Measurements from ENCODE around the gene HELB.
"Not testable (repeated sequence)": the region's sequence is repeated elsewhere in the genome, so short reads cannot be mapped to it uniquely, and the experiment has no call there.

The HELB gene

DNA sequence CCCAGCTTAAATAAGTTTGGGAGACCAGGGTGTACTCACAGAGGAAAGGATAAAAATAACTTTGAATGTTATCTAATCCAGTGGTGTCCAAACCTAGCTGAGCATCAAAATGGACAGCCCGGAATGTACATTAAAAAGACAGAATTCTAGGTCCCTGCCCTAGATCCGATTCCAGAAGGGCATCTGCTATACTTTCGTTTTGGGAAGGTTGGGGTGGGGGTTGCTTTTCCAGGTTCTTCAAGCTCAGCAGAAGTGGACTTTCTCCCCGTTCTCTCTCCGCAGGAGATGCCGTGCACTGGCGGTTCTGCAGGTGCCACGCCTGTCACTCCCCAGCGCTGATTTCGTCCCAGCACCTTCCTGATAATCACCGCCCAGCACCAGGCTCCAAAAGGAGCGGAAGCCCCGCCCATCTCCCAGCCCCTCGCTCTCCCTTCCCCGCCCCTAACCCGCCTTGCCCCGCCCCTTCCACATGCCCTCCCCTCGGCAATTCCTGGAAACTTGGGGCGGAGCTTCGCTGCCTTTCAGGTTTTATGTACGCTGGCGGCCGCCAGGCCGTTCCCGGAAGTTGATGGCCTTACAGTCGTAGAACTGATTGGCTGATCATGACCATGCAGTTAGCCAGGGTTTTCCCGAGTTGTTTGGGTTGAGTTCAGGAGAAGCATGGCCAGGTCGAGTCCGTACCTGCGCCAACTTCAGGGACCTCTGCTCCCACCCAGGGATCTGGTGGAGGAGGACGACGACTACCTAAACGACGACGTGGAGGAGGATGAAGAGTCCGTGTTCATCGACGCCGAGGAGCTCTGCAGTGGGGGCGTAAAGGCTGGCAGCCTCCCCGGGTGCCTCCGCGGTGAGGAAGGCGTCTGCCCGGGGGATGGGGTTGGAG, at the start of gene HELB:
HELB (plus strand) TSS at position 550 of the 883 bp plus-strand sequence; CDS start at position 661, 111 bp downstream.
- peak; percentile 97 to 98 for DNase-seq

DNA sequence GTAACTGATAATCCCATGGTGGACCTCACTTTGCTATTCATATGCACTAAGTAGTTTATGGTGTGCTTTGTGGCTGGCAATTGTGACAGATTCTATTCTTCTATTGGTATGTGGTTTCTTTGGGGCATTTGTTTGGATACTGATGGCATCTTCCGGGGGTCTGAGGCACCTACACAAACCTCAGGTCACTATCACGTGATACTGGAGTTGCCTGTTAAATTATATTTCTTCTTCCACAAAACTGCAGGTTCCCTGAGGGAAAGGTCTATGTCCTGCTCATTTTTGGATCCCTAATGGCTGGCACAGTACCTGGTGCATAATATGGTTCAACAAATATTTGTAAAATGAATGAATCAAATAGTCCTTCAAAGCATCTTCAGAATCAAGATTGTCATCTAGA, 49.5 kb upstream of the HELB start:
- DNase-seq = no peak

DNA sequence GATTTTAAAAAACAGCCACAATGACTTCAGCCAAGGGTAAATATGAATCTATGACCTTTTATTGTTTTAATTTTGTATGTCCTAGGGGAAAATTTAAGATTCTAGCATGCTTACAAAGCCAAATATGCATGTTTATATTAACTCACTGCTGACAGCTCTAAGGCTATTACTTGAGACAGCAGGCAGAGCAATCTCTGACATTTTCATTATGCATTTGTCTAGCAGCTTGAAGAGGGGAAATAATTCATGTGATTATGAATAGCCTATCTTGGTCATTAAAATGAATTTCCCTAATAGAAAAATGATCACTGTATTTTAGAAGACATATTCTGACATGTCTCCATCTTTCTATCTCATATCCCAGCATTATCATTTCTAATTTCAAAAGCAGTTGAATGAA, 46.6 kb upstream of the HELB start:
- DNase-seq = no peak

DNA sequence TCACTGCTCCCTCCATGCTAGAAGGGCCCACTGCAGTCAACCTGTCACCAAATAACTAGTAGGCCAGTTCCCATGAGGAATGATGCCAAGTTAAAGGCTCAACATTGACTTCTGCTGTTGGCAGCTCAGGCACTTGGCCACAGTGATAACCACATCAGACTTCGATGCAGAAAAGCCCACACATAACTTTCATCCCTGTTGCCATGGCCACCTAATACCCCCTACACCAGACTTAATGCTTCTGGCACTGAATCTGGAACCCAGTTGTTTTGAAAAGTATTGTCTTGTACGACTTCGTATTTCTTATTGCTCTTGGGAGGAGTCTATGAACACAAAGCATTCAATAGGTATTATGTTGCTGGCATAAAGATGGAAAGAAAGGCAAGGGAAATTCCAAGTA, 44.3 kb upstream of the HELB start:
- no peak for DNase-seq

DNA sequence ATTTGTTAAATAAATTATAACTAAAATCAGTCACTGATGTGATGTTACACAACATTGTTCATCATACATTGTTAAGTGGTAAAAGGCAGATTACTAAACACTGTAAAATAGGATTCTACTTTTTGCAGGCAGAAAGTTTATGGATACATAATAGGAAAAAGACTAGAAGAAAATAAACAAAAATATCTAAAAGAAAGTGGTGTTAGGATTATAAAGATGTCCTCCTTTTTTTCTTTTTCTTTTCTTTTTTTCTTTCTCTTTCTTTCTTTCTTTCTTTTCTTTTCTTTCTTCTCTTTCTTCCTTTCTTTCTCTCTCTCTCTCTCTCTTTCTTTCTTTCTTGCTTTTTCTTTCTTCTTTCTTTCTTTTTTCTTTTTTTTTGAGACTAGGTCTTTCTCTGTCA, 39.6 kb upstream of the HELB start:
- no peak for DNase-seq

DNA sequence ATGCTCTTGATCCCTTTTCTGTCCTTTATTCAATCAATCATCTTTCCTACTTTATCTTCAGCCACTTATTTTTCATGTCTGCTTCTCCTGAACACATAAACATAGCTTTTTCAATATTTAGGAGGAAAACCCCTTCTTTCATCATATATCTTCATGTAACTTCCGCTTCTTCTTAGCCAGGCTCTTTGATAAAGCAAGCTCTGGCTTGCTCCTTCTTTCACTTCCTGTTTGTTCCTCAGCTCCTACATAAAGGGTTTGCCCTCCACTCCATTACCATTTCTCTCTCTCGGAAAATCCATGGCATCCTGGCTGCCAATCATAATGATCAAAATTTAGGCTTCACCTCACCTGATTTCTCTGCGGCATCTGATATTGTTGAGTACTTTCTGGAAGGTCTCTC, 33.7 kb upstream of the HELB start:
- peak; percentile 89 to 91 for DNase-seq

DNA sequence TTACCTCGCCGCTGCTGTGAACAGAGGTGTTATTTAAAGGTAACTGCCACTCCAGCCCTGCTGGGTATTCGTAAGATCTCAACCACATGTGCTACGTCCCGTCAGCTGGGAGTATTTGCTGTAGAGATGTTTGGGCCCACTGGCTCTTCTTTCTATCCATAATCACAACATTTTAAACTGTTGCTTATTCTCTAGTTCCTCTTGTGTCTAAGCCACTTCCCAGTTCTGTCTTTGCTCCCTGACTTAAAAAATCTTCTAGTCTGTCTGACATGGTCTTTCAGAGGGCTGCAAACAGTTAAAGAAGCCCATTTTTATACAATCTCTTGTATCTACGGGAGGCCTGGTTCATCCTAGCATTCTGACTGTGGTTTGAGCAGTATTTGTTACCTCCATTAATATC, 33.2 kb upstream of the HELB start:
- DNase-seq = peak; percentile 27 to 35

DNA sequence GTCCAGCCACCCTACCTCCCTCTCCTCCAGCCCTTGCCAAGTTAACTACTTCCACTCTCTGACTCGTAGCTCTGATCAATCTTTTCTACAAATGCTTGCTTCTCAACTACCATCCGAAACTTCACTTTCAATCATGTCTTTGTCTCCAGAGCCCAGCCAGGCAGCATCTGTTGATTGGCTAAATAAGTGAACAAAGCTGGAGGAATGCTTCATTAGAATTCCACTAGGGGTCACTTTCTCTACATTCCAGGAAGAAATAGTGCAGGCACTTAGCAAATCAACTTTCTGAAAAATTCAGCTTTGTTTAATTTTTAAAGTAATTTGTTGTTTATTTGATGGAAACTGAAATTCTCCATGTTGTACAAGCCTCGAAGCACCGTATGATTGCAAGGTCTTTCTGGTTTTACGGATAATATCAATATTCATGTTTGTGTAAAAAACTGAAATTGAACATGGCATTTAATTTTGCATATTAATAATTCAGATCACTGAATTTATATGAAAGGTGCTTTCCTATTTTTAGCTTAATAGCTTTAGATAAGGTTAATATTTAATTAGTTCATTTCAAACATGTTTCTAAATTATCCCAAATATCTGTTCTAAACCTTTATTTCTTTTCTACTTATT, 32.4 kb upstream of the HELB start:
- peak; percentile 57 to 69 for DNase-seq

DNA sequence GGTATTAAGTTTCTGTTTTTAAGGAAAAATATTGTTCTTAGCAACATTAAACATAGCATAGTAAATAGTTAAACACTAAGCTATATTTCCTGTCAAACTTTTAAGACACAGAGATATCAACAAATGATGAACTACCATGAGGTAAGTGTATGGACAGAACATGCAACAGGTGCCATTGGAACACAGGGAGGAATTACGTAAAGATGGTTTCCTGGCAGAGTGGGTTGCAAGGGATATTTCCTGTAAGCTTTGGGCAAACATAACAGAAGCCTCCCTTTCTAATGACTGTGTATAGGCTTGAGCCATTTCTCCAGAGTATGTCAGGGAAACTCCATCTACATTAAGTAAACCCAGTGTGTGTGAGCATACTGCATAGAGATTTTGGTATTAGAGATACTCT, 31.7 kb upstream of the HELB start:
- DNase-seq = peak in 1 of 2 donors; percentile 21

DNA sequence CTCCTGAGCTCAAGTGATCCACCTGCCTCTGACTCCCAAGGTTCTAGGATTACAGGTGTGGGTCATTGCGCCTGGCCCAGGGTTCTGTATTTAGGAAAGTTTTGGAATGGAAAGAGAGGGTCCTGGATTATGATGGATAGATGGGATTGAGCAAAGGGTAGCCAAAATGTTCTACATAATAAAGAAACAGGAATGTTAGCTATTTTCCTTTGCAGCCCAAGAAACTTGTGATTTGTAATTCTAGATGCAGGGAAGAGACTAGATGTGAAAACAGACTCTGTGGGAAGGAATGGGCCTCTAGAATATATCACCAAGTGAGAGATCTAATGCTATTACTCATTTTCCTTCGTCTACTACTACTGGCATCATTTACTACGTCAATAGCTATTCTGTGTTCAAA, 29.6 kb upstream of the HELB start:
- DNase-seq = no peak

DNA sequence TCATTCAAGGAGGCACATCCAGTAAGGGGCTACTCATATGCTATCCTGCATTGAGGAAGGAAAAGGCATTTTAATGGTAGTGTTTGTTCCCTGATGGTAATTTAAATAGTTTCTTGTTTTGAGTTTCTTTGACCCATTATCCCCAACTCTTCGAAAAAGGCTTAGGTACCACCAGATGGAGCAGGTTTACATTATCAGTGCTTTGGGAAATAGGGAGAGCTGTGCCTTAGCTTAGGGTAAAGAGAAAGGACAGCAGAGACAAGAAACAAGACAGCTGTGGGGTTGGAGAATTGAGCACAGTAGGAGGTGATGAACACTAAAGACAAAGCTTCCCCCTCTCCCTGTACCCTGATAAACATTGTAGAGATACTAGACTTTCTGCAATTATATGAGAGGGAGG, 29.1 kb upstream of the HELB start:
- DNase-seq = no peak

DNA sequence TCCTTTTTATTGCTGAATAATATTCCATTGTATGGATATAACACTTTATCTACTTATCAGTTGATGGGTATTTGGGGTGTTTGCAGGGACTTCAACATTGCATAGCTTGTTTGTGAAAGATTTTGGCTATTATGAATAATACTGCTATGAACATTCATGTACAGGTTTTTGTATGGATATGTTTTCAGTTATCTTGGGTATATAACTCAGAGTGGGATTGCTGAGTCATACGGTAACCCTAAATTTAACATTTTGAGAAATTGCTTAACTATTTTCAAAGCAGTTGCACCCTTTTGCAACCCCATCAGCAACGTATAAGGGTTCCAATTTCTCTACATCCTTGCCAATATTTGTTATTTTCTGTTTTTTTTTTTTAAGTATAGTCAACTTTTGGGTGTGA, 27.3 kb upstream of the HELB start:
- no peak for DNase-seq

DNA sequence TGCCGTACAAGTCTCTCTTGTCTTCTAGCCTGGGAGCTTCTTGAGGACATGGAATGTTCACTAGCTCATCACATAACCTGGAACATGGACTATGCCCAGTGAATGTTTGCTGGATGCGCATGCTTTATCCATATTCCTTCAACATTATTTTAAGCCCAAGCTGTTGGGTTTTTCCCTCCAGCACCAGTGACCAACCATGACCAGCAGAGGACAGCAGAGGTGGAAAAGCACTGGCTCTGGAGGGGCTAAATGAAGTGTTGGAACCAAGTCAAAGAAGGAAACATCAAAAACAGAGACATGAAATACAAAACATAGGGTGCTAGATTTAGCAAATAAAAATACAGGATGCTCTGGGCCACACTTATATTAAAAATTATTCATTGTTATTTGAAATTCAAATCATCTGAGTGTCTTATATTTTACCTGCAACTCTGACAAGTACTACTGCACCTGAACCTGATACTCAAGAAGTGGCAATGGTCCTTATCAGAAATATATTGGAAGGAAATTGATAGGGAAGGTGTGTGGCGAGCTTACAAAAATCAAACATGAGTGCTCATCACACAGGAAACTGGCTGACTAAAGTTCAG, 23.1 kb upstream of the HELB start:
- peak; percentile 34 to 56 for DNase-seq

DNA sequence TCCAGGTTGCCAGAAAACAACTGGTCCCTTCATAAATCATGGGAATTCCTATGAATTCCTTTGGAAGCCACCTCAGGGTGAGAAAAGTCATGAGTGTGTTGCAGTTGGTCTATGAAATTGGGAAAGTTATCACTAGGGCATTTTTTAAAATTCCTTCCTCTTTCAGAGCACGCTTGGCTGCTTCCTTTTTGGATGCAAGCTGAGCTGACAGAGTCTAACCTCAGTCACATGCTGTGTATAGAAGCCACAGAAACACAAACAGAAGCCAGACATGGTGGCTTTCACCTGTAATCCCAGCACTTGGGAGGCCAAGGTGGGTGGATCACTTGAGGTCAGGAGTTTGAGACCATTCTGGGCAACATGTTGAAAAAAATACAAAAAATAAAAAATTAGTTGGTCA, 21.7 kb upstream of the HELB start:
- DNase-seq = peak; percentile 61 to 77

DNA sequence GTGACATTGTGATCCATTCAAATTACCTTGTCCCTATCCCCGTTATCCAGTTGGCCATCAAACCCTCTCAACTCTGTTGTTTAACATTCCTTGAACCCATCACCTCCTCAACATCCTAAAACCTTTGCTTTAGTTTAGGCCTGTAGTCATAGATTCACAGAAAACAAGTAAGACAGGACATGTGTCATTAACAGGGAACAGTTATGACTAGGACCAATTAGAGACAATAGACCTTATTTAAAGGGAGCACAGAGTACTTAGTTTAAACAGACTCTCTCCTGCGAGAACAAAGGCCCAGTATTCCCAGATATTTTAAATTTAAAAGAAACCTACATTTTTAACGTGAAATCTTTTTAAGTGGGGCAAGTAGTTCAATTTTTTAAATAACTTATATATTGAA, 20.0 kb upstream of the HELB start:
- no peak for DNase-seq

DNA sequence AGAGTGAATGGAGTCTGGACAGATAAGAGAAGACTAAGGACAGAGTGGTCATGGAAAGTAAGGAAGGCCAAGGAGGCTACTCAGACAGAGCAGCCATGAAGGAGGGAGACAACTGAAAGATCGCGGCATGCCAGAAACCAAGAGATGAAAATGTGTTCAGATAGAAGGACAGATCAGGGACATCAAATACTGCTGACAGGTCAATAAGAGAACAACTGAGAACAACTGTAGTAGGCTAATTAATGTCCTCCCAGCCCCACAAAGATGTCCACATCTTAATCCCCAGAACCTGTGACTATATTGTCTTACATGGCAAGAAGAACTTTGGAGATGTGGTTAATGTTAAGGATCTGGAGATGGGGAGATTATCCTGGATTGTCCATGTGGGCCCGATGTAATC, 15.0 kb upstream of the HELB start:
- DNase-seq = no peak

DNA sequence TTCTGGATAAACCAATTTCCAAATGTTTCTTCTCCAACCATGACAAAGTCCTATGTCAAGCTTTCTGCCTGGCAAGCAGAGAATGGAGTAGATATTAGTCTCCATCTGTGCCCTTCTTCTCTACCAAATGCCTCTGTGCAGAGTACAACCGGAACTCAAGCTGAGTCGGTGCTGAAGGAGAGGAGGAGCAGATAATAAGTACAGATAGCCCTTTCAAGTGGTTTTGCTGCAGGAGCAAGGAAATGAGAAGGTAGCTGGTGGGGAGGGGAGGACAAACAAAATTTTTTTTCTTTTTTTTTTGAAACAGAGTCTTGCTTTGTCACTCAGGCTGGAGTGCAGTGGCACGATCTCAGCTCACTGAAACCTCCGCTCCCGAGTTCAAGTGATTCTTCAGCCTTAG, 14.2 kb upstream of the HELB start:
- no peak for DNase-seq

DNA sequence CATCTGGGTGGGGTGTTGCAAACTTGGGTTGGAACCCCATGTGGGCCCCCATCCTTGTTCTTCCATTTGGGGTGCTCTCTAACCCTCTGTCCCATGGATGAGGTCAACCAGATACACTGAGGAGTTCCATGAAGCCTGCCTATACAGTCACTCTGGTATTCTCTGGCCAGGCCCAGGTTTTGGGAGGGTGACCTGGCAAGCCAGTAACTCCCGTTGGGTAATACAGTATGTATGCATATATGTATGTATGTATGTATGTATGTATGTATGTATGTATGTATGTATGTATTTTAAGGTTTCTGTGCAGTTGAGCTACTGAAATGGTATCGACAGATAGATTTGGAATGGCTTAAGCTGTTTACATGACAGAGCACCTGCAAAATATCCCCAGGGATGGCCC, 12.8 kb upstream of the HELB start:
- no peak for DNase-seq

DNA sequence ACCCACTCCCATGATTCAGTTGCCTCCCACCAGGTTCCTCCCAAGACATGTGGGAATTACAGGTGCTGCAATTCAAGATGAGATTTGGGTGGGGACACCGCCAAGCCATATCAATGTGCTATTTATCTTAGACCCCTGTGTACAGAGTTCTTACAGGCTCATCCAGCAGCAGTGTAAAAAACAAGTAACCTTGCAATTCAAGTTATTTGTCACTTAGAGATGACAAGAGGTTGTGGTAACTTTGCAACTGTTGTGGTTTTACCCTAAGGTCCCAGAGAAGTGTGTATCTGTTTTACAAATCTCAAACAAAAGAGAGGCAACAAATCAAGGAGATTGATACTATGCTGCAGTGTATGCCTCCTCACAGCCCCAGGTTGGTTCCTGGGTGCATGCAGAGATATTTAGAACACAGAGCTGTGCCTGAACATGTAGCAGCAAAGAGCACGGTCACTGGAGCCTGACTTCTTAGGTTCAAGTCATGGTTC, 11.5 kb upstream of the HELB start:
- DNase-seq = no peak

DNA sequence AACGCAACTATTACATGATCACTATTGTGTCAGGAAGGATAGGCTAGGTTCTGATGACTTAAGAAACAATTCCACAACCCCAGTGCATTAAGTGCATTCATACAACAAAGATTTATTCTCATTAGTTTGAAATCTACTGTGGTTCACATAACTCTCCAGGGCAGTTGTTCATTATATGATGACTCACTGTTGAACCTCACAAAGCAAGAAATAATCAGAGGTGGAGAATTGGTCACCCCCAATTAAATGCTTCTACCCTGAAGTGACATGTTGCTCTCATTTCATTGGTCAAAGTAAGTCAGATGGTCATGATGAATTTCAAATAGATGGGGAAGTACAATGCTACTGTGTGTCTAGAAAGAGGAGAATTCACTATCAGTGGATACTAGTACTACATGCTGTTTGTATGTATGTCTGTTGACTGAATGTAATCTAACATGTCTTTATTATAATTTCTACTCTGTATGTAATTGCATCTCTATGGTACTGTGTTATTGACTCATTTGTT, 6.1 kb upstream of the HELB start:
- DNase-seq = no peak

DNA sequence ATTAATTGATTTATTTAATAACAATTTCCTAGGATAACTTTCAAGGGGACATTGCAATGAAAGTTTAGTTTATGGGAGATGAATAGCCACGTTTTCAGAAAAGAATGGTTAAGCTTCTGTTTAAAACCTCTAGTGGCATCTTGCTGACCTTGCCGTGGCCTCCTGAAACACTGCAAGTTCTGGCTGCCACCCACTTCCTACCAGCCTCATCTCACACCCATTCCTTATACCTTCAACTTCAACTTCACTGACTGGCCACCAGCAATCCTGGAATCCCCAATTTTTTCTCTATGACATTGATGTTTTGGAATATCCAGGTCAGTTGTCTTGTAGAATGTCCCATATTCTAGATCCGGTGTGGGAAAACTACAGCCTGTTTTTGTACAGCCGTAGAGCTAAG, 5.2 kb upstream of the HELB start:
- DNase-seq = no peak

DNA sequence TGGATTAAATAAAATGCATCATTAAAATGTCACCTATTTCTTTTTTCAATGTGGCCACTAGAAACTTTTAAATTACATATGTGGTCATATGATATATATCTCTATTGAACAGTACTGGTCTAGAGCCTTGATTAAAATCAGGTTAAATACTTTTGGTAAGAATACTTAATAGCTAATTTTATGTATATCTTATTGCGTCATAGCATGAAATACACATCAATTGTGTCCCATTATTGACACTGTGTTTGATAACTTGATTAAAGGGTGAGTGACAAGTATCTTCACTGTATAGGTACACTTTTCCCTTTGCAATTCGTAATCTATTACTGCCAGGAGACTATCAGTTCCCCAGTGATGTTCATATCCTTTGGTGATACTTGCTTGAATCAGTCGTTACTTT, 4.4 kb upstream of the HELB start:
- DNase-seq = no peak

DNA sequence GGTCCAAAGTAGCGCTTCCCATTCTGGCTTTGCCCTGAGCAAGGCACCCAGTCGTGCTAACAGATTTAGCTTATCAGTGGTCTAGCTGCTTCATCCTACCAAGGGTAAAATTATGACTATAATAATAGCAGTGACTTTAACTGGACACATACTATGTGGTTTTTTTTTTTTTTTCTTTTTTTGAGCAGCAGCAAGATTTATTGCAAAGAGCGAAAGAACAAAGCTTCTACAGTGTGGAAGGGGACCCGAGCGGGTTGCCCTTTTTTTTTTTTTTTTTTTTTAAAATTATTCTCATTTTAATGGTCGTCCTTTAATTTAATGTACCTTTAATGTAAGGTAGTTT, 505 bp downstream of the HELB start:
- DNase-seq = no peak

DNA sequence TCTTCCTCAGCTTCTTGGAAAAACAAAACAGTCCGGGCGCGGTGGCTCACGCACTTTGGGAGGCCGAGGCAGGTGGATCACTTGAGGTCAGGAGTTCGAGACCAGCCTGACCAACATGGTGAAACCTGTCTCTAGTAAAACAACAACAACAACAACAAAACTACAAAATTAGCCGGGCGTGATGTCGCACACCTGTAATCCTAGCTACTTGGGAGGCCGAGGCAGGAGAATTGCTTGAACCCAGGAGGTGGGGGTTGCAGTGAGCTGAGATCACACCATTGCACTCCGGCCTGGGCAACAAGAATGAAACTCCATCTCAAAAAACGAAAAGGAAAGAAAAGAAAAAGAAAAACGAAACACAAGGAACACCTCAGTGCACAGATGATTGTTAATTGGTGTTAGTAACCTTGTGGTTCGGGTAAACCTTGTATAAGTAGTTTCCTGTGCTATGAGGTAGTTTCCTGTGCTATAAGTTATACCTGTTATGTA, 1.1 kb downstream of the HELB start:
- DNase-seq = not testable (repeated sequence)
